ENCODE results near the gene PIAS4. TPM values are rescaled to one million over a fixed set of nuclear protein-coding genes. Genes with fewer than 3 reads are reported as not detected.

Gene PIAS4
- total and polyA plus RNA-seq, 2 donors (not counting 3 experiments of a cell fraction or from before 2014, with no cell fraction given), result 26.2 to 46.2 TPM

- TF ChIP-seq POLR2A (IDR thresholded peaks at IDR 0.05; ENCODE audit: low read depth, low read length) (no peak), MAX (IDR thresholded peaks at IDR 0.05; ENCODE audit: insufficient read depth, insufficient read length) (no peak), FOS (IDR thresholded peaks at IDR 0.05; ENCODE audit: borderline replicate concordance, insufficient read depth, low read length) (no peak), MYC (IDR thresholded peaks at IDR 0.05; ENCODE audit: low read depth, low read length) (no peak), POLR2AphosphoS5 (IDR thresholded peaks at IDR 0.05; ENCODE audit: insufficient read depth, low read depth, low read length) (no peak), EZH2 (IDR thresholded peaks at IDR 0.05; ENCODE audit: borderline replicate concordance, low read depth, low read length, severe bottlenecking) (no peak), CTCF (IDR thresholded peaks at IDR 0.05; ENCODE audit: extremely low read depth in 1 of 2, insufficient read depth in 1 of 2, low read depth in 1 of 2, low read length in 2 of 2) (no peak), GATA2 (IDR thresholded peaks at IDR 0.05; ENCODE audit: insufficient read depth, insufficient read length, low read depth, low read length) (no peak), JUN (IDR thresholded peaks at IDR 0.05; ENCODE audit: borderline replicate concordance, insufficient read depth, insufficient read length, low read depth) (no peak)
- ChIA-PET POLR2A (interaction anchor here (0.6 kb wide), 1 partner anchor 1917 kb away, joined by 3 read pairs; no protein-coding TSS in a partner anchor), CTCF (interaction anchor here (1.2 kb wide), 1 partner anchor 90 kb away, joined by 3 read pairs; no protein-coding TSS in a partner anchor)
- Histone ChIP-seq H3K4me1 (ENCODE audit: control insufficient read depth, extremely low read depth, insufficient read depth, low read length) (no peaks in the 10 kb centered on the region), H3K36me3 (ENCODE audit: control insufficient read depth in 2 of 2, extremely low read depth in 1 of 2, insufficient read depth in 2 of 2, low read length in 2 of 2) (peaks cover 2 to 38% of the 10 kb centered on the region in 2 experiments), H3K9me3 (replicated peaks; ENCODE audit: control insufficient read depth, insufficient read depth, low read length) (no peaks in the 10 kb centered on the region), H3K9me1 (replicated peaks; ENCODE audit: control insufficient read depth, extremely low read depth, insufficient read depth, low read length) (no peaks in the 10 kb centered on the region), H3K9ac (replicated peaks; ENCODE audit: extremely low read depth, insufficient read depth, low read length) (no peak overlapping the region), H3K27ac (ENCODE audit: insufficient read depth, low read depth, low read length) (no peak overlapping the region), H3K4me3 (replicated peaks in 1 of 3; ENCODE audit: insufficient read depth in 1 of 3, low read depth in 1 of 3, low read length in 3 of 3) (no peak overlapping the region), H3K4me2 (ENCODE audit: insufficient read depth, low read length) (no peak overlapping the region), H3K79me2 (ENCODE audit: control insufficient read depth, insufficient read depth, low read length) (peaks cover 78% of the 10 kb centered on the region), H3K27me3 (ENCODE audit: control insufficient read depth in 2 of 2, insufficient read depth in 2 of 2, low read length in 2 of 2) (no peaks in the 10 kb centered on the region), H2AFZ (ENCODE audit: low read depth, low read length) (no peak overlapping the region), H4K20me1 (replicated peaks; ENCODE audit: control insufficient read depth, extremely low read depth, insufficient read depth, low read length) (no peaks in the 10 kb centered on the region)
- DNase-seq (ENCODE audit: low read depth, low spot score), result no peak
- no TSS peak for BruUV-seq (replicated peaks)
- dilution Hi-C loops (cut with MboI; ENCODE audit: extremely low pct_ligation_motif_present, low sequenced_read_pairs), result no loop called here
- no peak for FAIRE-seq
- intact Hi-C loops (cut with micrococcal nuclease), result no loop called here
Observed at GRCh38 chr19:4049432-4049831, 41.9 kb downstream of the PIAS4 start.
